MCF 10A (cell line): ENCODE data around the gene KIF3C. TPM values are rescaled to one million over a fixed set of nuclear protein-coding genes. Genes with fewer than 3 reads are reported as not detected.
"Not testable (repeated sequence)": the region's sequence is repeated elsewhere in the genome, so short reads cannot be mapped to it uniquely, and the experiment has no call there.

ENCODE experiments used
- BruUV-seq: library from RNA; stranded (reverse); fragments of 400-500 nt; replicated peaks from 2 replicates; lab custom pipeline; 2021; lab: Mats Ljungman, UMichigan
- CTCF ChIA-PET: fragments of 300-600 bp; sonication (Branson Sonifier 250); formaldehyde crosslinking; extraction: SDS; loops from one replicate; lab custom pipeline; 2021; ENCODE audit warnings: antibody characterized with exemption, inconsistent platforms; lab: Yijun Ruan, JAX
- POLR2A ChIA-PET: fragments of 300-600, 350-650 bp; sonication (Branson Sonifier 250); formaldehyde crosslinking; extraction: SDS; loops from one replicate; lab custom pipeline; 2020; ENCODE audit warnings: antibody characterized with exemption, inconsistent platforms; lab: Yijun Ruan, JAX
- DNase-seq: peaks from one replicate; pipeline ENCODE4 v3.0.0-alpha.2; 2018; ENCODE audit not compliant: unreplicated experiment
- H3K27ac Mint-ChIP-seq: one replicate; pipeline ENCODE4 v1.8.0; 2022; ENCODE audit warnings: mild to moderate bottlenecking, low read depth, mixed read lengths; ENCODE audit not compliant: unreplicated experiment
- H3K27me3 Mint-ChIP-seq: one replicate; pipeline ENCODE4 v1.8.0; 2022; ENCODE audit warnings: mixed read lengths; ENCODE audit not compliant: insufficient read depth, unreplicated experiment
- H3K36me3 Mint-ChIP-seq: one replicate; pipeline ENCODE4 v1.8.0; 2022; ENCODE audit warnings: mild to moderate bottlenecking, moderate library complexity, mixed read lengths; ENCODE audit not compliant: insufficient read depth, unreplicated experiment
- H3K4me1 Mint-ChIP-seq: one replicate; pipeline ENCODE4 v1.8.0; 2022; ENCODE audit warnings: mixed read lengths; ENCODE audit not compliant: insufficient read depth, unreplicated experiment
- H3K4me3 Mint-ChIP-seq: one replicate; pipeline ENCODE4 v1.8.0; 2022; ENCODE audit warnings: mild to moderate bottlenecking, moderate library complexity, mixed read lengths; ENCODE audit not compliant: unreplicated experiment
- H3K9me3 Mint-ChIP-seq: one replicate; pipeline ENCODE4 v1.8.0; 2022; ENCODE audit warnings: mixed read lengths; ENCODE audit not compliant: unreplicated experiment
- CTCF ChIP-seq: fragments of 200-600 bp; IDR thresholded peaks from one replicate; pipeline ENCODE4 v1.8.0; 2022; ENCODE audit warnings: antibody characterized with exemption, mild to moderate bottlenecking; ENCODE audit not compliant: unreplicated experiment
- intact Hi-C: fragments of 100-400 bp; cut with micrococcal nuclease; formaldehyde crosslinking; loops from 2 replicates; pipeline ENCODE4 v1.14.1; 2022
- total RNA-seq: library from RNA; stranded (reverse); gene quantifications from 2 replicates; pipeline ENCODE4 v1.2.3, GENCODE V29; 2022

KIF3C gene
- total RNA-seq, 1 experiment from 2014 or later, result 2.0 TPM

DNA sequence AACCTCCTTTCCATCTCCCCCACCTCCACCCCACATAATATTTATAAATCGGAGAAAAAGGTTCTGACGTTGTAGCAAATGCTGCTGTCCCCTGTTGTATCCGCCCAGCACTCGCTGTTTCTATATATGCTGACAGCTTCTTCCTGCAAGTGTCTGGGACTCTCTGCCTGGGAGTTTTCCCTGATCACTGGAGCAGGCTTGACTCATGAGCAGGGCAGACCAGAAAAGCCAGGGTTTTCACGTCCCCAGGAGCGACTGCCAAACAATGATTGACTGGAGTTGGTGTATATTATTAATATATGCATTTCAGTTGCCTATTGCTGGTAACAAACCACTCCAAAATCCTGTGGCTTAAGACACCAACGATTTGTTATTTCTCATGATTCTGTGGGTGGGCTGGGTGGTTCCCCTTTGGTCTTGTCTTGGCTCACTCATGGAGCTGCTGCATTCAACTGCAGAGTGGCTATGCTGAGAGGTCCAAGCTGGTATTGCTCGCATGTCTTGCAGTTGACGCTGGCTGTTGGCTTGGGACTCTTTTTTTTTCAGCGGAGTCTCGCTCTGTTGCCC, 82.8 kb downstream of the KIF3C start:
- Mint-ChIP-seq H3K9me3 (no peaks in the 10 kb centered on the region), H3K4me3 (no peak overlapping the region), H3K27me3 (no peaks in the 10 kb centered on the region), H3K27ac (no peak overlapping the region), H3K4me1 (no peaks in the 10 kb centered on the region), H3K36me3 (no peaks in the 10 kb centered on the region)
- intact Hi-C loops, result no loop called here
- BruUV-seq, result no TSS peak
- POLR2A ChIA-PET, result interaction anchor here (1.7 kb wide), 1 partner anchor 21 kb away, joined by 4 read pairs; the partner anchor contains the start of gene ASXL2
- no peak for TF ChIP-seq CTCF
- DNase-seq, result no peak
- CTCF ChIA-PET, result interaction anchor here (0.6 kb wide), 2 partner anchors 398 to 559 kb away, joined by 3 to 5 read pairs; no protein-coding TSS in a partner anchor

DNA sequence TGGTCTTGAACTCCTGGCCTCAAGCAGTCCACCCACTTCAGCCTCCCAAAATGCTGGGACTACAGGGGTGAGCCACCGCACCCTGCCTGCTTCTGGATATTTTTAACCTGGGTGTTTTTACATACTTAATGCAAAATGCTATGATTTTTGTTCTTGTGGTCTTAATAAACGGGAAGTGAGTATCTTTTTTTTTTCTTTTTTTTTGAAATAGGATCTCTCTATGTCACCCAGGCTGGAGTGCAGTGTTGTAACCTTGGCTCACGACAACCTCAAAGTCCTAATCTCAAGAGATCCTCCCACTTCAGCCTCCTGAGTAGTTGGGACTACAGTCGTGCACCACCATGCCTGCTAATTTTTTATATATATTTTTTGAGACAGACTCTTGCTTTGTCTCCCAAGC, 84.8 kb downstream of the KIF3C start:
- no peak overlapping the region for H3K4me3 Mint-ChIP-seq
- no peaks in the 10 kb centered on the region for H3K9me3 Mint-ChIP-seq
- CTCF ChIA-PET, result no interaction called here
- TF ChIP-seq CTCF, result no peak
- no peaks in the 10 kb centered on the region for H3K27me3 Mint-ChIP-seq
- POLR2A ChIA-PET, result no interaction called here
- no peak for DNase-seq
- H3K4me1 Mint-ChIP-seq, result no peaks in the 10 kb centered on the region
- intact Hi-C loops, result no loop called here
- no peaks in the 10 kb centered on the region for H3K36me3 Mint-ChIP-seq
- BruUV-seq, result no TSS peak
- no peak overlapping the region for H3K27ac Mint-ChIP-seq

DNA sequence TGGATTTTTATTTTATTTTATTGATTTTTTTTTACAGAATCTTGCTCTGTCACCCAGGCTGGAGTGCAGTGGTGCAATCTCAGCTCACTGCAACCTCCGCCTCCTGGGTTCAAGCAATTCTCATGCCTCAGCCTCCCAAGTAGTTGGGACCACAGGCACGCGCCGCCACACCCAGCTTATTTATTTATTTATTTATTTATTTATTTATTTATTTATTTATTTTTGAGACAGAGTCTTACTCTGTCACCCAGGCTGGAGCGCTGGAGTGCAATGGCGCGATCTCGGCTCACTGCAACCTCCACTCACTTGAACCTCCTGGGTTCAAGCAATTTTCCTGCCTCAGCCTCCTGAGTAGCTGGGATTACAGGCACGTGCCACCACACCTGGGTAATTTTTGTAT, 86.0 kb downstream of the KIF3C start:
- H3K4me3 Mint-ChIP-seq, POLR2A ChIA-PET, H3K27me3 Mint-ChIP-seq, H3K27ac Mint-ChIP-seq, H3K36me3 Mint-ChIP-seq, H3K4me1 Mint-ChIP-seq, intact Hi-C loops, H3K9me3 Mint-ChIP-seq, BruUV-seq, DNase-seq: not testable (repeated sequence)
- CTCF ChIA-PET, result interaction anchor here (0.6 kb wide), 1 partner anchor 1189 kb away, joined by 4 read pairs; no protein-coding TSS in a partner anchor

DNA sequence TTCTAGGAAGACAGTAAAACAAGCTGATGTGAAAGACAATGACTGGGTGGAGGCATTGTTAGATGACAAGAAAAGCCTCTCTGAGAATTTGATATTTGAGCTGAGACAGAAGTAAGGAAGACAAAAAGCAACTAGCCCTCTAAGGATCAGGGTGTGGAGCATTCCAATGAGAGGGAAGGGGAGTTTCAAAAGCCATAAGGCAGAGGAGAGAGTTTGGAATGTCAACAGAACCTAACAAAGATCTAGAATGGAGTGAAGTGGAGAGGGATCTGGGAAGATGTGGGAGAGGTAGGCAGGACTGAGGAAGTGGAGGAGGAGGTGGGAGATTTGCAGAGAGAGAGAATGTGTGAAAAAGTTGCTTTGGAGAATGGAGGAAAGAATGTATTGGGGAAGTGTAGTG, 86.7 kb downstream of the KIF3C start:
- no peak for TF ChIP-seq CTCF
- H3K27ac Mint-ChIP-seq, result peak overlapping the region; percentile 7
- ChIA-PET POLR2A (interaction anchor here (0.7 kb wide), 1 partner anchor 16 kb away, joined by 3 read pairs; no protein-coding TSS in a partner anchor), CTCF (interaction anchor here (0.7 kb wide), 2 partner anchors 252 to 329 kb away, joined by 3 to 5 read pairs; no protein-coding TSS in a partner anchor)
- no peaks in the 10 kb centered on the region for H3K4me1 Mint-ChIP-seq
- no peak for DNase-seq
- no peaks in the 10 kb centered on the region for H3K36me3 Mint-ChIP-seq
- H3K27me3 Mint-ChIP-seq, result no peaks in the 10 kb centered on the region
- BruUV-seq, result no TSS peak
- intact Hi-C loops, result no loop called here
- no peaks in the 10 kb centered on the region for H3K9me3 Mint-ChIP-seq
- H3K4me3 Mint-ChIP-seq, result no peak overlapping the region
